GM18873 (cell line): ENCODE data around the gene VSX2.
"Not testable (repeated sequence)": the region's sequence is repeated elsewhere in the genome, so short reads cannot be mapped to it uniquely, and the experiment has no call there.

Experiments
- ATAC-seq: cut with Tn5 transposase; IDR thresholded peaks from one replicate; pipeline ENCODE4 v1.9.1; 2021; ENCODE audit warnings: mild to moderate bottlenecking, moderate library complexity, moderate number of reproducible peaks; ENCODE audit not compliant: unreplicated experiment, low FRiP score

Gene VSX2

GRCh38 chr14:74257941-74258763, 18.9 kb downstream of the VSX2 start:
- ATAC-seq = no peak

GRCh38 chr14:74258764-74259035, 19.5 kb downstream of the VSX2 start:
- ATAC-seq = no peak

- no peak for ATAC-seq
Measured at GRCh38 chr14:74259513-74259912, 20.3 kb downstream of the VSX2 start.

GRCh38 chr14:74260525-74261233, 21.4 kb downstream of the VSX2 start:
- ATAC-seq = no peak

GRCh38 chr14:74261288-74261687, 22.0 kb downstream of the VSX2 start:
- ATAC-seq = no peak

- no peak for ATAC-seq
Measured at GRCh38 chr14:74262076-74262475, 22.8 kb downstream of the VSX2 start.

GRCh38 chr14:74263181-74263580, 23.9 kb downstream of the VSX2 start:
- no peak for ATAC-seq

GRCh38 chr14:74263921-74264320, 24.7 kb downstream of the VSX2 start:
- no peak for ATAC-seq

GRCh38 chr14:74265301-74265965, 26.2 kb downstream of the VSX2 start:
- ATAC-seq = no peak

- no peak for ATAC-seq
Measured at GRCh38 chr14:74267588-74267987, 28.3 kb downstream of the VSX2 start.

GRCh38 chr14:74270382-74271177, 31.3 kb downstream of the VSX2 start:
- not testable (repeated sequence) for ATAC-seq

GRCh38 chr14:74271365-74271764, 32.1 kb downstream of the VSX2 start:
- ATAC-seq = no peak

GRCh38 chr14:74275241-74275841, 36.1 kb downstream of the VSX2 start:
- ATAC-seq = no peak

GRCh38 chr14:74278080-74278479, 38.8 kb downstream of the VSX2 start:
- ATAC-seq = no peak

- ATAC-seq = no peak
Measured at GRCh38 chr14:74281069-74281468, 41.8 kb downstream of the VSX2 start.

GRCh38 chr14:74286736-74287135, 47.5 kb downstream of the VSX2 start:
- no peak for ATAC-seq

GRCh38 chr14:74289801-74290200, 50.6 kb downstream of the VSX2 start:
- ATAC-seq = no peak

GRCh38 chr14:74290415-74290814, 51.2 kb downstream of the VSX2 start:
- no peak for ATAC-seq

- ATAC-seq = no peak
Measured at GRCh38 chr14:74292061-74292460, 52.8 kb downstream of the VSX2 start.

GRCh38 chr14:74293606-74294005, 54.4 kb downstream of the VSX2 start:
- no peak for ATAC-seq
